IPS-18a (cell line): ENCODE measurements around the gene PPP2R5B.

Source experiments
- H3K27ac ChIP-seq: one replicate; pipeline ENCODE4 v1.5.1; 2013; ENCODE audit warnings: low read length
- H3K27me3 ChIP-seq: one replicate; pipeline ENCODE4 v1.6.1; 2013; ENCODE audit warnings: mild to moderate bottlenecking, low read length; ENCODE audit not compliant: control insufficient read depth, insufficient read depth
- H3K36me3 ChIP-seq: one replicate; pipeline ENCODE4 v1.6.1; 2013; ENCODE audit warnings: low read depth, low read length; ENCODE audit not compliant: control insufficient read depth
- H3K4me1 ChIP-seq: one replicate; pipeline ENCODE4 v1.6.1; 2013; ENCODE audit warnings: low read depth, low read length; ENCODE audit not compliant: control insufficient read depth
- H3K4me3 ChIP-seq: one replicate; pipeline ENCODE4 v1.5.1; 2013; ENCODE audit warnings: low read length
- H3K9ac ChIP-seq: one replicate; pipeline ENCODE4 v1.6.1; 2013; ENCODE audit warnings: mild to moderate bottlenecking, low read length, moderate library complexity
- H3K9me3 ChIP-seq: one replicate; pipeline ENCODE4 v1.6.1; 2013; ENCODE audit warnings: low read depth, low read length; ENCODE audit not compliant: control insufficient read depth

Gene PPP2R5B

GRCh38 chr11:64923944-64924909 lies at the start of gene PPP2R5B:
Gene PPP2R5B, plus strand, starts transcription at chr11:64924689. Its CDS starts 1,046 bp downstream, at chr11:64925735.
- no peak within 1 kb of the TSS for H3K27ac ChIP-seq
- peak within 1 kb of the TSS; percentile 68 for H3K4me3 ChIP-seq
- peaks cover 4% of the 10 kb centered on the region for H3K27me3 ChIP-seq
- peaks cover 5% of the 10 kb centered on the region for H3K4me1 ChIP-seq
- peak within 1 kb of the TSS; percentile 34 for H3K9ac ChIP-seq
- H3K9me3 ChIP-seq, result no peaks in the 10 kb centered on the region
- no peaks in the 10 kb centered on the region for H3K36me3 ChIP-seq

DNA sequence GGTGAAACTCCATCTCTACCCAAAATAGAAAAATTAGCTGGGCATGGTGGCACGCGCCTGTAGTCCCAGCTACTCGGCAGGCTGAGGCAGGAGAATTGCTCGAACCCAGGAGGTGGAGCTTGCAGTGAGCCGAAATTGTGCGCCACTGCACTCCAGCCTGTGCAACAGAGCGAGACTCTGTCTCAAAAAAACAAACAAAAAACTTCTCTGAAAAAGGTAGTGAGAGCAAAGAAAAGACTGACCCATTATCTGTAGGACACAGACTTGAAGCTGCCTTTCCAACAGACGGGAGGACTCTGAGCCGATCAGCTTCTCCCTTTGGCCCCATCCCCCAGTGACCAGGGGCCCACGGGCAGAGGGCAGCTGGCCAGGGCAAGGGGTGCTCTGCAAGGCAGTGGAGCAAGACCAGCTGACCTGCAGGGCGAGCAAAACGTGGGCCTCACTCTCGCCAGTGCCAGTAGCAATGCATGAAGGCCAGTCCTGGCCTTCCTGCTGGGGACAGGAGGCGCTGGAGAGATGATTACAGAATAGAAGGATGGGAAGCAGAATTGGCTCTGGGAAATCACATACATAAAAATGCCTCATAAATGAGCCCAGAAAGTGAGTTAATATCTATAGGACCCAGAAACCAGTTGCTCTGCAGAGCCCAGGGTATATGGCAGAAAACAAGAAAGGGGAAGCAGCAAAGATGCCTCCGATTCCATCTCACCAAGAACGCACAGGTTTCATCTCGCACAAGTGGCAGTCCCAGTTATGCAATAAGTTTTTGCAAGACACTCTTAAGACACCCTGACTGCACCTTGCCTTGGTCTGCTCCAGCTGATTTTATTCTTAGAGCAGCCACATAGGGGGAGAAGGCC lies 48.9 kb upstream of the PPP2R5B start:
- no peaks in the 10 kb centered on the region for H3K9me3 ChIP-seq
- peaks cover 10% of the 10 kb centered on the region for H3K4me1 ChIP-seq
- no peak overlapping the region for H3K9ac ChIP-seq
- H3K27ac ChIP-seq, result no peak overlapping the region
- H3K4me3 ChIP-seq, result no peak overlapping the region
- H3K27me3 ChIP-seq, result peaks cover 9% of the 10 kb centered on the region
- no peaks in the 10 kb centered on the region for H3K36me3 ChIP-seq

DNA sequence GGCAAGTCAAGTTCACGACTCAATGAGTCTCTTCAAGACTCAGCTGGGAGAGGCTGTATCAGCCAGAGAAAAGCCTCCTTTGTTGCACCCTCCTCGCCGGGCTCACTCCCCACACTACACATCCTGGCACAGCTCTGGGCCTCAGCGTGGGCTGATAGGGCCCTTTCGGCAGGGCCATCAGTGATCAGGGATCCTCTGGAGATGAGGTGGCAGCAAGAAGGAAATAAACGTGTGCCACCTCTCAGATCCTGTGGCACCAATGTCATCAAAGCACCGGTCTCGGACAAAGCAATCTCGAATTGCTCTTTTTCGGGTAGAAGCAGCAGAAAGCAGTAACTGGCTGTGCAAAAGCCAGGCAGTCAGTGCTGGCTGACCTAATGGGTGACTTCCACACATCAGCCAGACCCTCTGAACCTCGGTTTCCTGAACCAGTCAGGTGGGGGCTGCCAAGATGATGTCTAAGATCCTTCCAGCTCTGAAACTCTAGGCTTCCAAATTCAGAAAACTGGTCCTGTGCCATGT lies 48.2 kb upstream of the PPP2R5B start:
- no peaks in the 10 kb centered on the region for H3K36me3 ChIP-seq
- H3K27ac ChIP-seq, result no peak overlapping the region
- peaks cover 10% of the 10 kb centered on the region for H3K4me1 ChIP-seq
- H3K27me3 ChIP-seq, result peaks cover 9% of the 10 kb centered on the region
- no peak overlapping the region for H3K4me3 ChIP-seq
- H3K9ac ChIP-seq, result no peak overlapping the region
- no peaks in the 10 kb centered on the region for H3K9me3 ChIP-seq

DNA sequence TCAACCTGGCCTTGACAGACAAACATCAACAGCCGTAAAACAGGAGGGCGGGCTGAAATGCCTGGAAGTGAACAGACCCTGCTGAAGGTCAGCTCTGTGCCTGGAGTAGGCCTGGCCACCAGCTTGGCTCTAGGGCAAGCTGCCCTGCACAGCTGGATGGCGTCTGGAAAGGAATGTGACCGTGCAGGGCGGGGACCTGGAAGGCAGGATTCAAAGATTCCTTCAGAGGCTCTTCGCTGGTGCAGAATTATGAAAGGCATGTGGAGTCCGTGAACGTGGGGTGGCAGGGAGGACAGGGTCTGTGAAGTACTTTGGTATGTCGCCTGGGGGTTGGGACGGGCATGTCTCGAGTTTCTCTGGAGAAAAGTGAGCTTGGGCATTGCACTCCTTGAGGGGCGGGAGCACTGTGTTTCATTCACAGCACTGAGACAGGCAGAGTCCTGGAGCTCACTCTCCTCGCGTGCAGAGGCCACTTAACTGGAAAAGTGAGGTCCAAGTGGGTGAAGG lies 47.6 kb upstream of the PPP2R5B start:
- H3K36me3 ChIP-seq, result no peaks in the 10 kb centered on the region
- H3K9ac ChIP-seq, result no peak overlapping the region
- H3K4me1 ChIP-seq, result peaks cover 10% of the 10 kb centered on the region
- peaks cover 9% of the 10 kb centered on the region for H3K27me3 ChIP-seq
- no peak overlapping the region for H3K27ac ChIP-seq
- H3K9me3 ChIP-seq, result no peaks in the 10 kb centered on the region
- H3K4me3 ChIP-seq, result peak overlapping the region; percentile 82

DNA sequence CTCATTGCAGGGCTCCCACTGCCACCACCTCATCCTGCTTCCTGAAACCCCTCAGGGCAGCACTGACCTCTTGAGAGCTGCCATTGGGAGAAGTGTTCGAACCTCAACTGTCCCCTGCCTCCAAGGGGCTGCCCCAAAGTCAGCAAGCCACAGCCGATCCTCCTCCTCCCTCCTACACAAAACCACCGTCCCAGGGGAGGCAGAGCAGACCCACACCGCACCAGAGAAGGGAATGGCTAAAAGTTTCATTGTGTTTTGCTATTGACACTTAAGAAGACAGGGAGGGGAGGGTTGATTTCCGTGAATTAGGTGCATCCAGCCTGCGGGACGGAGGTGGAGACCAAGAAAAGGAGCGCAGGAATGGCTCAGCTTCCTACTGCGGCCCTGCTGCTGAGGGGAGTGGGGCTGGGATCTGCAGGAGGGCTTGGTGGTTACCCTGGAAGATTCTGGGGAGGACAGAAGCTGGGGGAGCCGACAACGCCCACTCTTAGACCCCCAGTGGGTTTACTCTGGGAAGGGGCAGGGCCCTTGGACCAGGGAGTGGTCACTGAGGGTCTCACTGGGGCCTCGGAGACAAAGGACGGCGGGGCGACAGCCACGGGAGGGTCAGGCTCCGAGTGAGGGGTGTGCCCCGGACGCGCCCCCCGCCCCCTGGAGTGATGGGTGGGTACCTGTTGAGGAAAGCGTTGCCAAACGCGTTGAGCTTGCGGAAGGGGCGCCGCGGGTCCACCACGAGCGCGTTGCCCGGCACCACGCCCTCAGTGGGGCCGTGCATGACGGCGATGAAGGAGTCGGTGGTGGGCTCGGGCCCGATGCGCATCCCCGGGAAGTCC lies 46.9 kb upstream of the PPP2R5B start:
- peak overlapping the region; percentile 63 for H3K9ac ChIP-seq
- no peaks in the 10 kb centered on the region for H3K36me3 ChIP-seq
- no peaks in the 10 kb centered on the region for H3K9me3 ChIP-seq
- peaks cover 9% of the 10 kb centered on the region for H3K27me3 ChIP-seq
- peak overlapping the region; percentile 82 for H3K4me3 ChIP-seq
- peaks cover 10% of the 10 kb centered on the region for H3K4me1 ChIP-seq
- no peak overlapping the region for H3K27ac ChIP-seq

- peak overlapping the region; percentile 63 for H3K9ac ChIP-seq
- no peak overlapping the region for H3K27ac ChIP-seq
- no peaks in the 10 kb centered on the region for H3K36me3 ChIP-seq
- H3K4me3 ChIP-seq, result peak overlapping the region; percentile 82
- peaks cover 10% of the 10 kb centered on the region for H3K4me1 ChIP-seq
- no peaks in the 10 kb centered on the region for H3K9me3 ChIP-seq
- peaks cover 9% of the 10 kb centered on the region for H3K27me3 ChIP-seq
Measured at GRCh38 chr11:64878223-64878493, 46.3 kb upstream of the PPP2R5B start.

DNA sequence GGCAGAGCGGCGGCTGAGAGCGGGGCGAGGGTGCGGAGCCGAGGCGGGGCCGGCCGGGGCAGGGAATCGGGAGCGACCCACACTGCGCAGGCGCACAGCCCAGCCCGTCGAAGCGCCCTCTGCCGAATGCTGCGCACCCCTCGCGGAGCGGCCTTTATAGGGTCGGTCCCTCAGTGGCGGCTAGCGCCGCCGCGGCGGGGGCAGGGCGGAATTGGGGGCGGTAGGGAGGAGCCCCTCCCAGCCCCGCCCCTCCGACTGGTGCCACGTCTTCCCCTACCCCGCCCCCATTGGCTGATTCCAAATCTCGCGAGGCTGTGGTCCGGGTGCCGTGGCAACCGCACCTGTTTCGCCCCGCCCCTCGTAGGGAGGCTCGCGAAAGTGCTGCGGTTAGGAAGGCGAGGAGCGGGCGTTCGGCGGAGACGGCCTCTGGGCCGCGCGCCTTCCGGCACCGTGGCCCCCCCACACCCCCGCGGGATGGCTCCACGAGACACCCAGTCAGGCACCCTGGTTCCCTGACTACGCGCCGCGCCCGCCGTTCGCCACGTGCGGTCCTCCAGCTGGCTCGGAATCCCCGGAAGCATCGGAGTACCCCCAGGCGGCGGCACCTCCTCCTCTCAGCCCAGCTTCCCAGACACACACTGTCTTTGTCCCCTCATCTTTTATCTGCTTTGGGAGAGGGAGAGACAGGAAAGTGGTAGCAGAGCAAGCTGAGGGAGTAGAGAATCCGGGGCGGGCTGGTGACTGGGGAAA lies 45.8 kb upstream of the PPP2R5B start, which contains the start of gene EHD1:
TSS of gene EHD1 (minus strand) at position 128 of the 750 bp plus-strand sequence. CDS start 157 bp downstream, outside the sequence.
- H3K4me1 ChIP-seq, result peaks cover 10% of the 10 kb centered on the region
- H3K4me3 ChIP-seq, result peak within 1 kb of the TSS; percentile 92
- H3K36me3 ChIP-seq, result no peaks in the 10 kb centered on the region
- H3K9me3 ChIP-seq, result no peaks in the 10 kb centered on the region
- peaks cover 9% of the 10 kb centered on the region for H3K27me3 ChIP-seq
- peak within 1 kb of the TSS; percentile 91 for H3K9ac ChIP-seq
- peak within 1 kb of the TSS; percentile 61 for H3K27ac ChIP-seq

DNA sequence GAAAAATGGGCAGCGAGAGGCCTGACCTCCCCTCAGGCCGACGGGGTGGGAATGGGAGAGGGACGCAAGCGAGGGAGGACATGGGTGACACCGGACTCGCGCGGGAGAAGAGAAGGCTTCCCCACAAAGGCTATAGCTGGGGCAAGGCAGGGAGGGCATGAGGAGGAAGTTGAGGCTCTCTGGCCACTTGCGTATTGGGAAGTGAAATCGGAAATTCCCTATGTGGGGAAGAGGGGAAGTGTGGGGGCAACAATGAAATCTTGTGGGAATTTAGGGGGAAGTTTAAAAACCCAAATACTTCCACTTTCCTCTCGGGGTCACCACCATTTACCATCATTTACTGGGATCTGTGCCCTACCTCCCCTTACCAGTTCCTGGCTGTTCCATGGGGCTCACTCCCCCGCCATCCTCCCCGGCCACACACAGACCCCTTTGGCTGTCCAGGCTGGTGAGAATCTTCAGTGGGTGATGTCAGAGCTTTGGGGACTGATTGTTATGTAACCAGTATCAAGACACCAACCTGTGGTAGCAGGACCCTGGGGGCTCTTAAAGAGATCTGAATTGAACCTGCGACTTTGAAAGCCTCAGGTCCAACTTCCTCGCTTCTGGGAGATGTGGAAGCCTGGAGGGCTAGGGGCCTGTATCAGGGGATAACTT lies 45.1 kb upstream of the PPP2R5B start:
- H3K36me3 ChIP-seq, result no peaks in the 10 kb centered on the region
- H3K4me3 ChIP-seq, result peak overlapping the region; percentile 92
- no peaks in the 10 kb centered on the region for H3K9me3 ChIP-seq
- peaks cover 10% of the 10 kb centered on the region for H3K4me1 ChIP-seq
- H3K27ac ChIP-seq, result peak overlapping the region; percentile 61
- H3K9ac ChIP-seq, result peak overlapping the region; percentile 91
- peaks cover 9% of the 10 kb centered on the region for H3K27me3 ChIP-seq

GRCh38 chr11:64880240-64881001 lies 44.1 kb upstream of the PPP2R5B start:
- Histone ChIP-seq H3K9ac (no peak overlapping the region), H3K36me3 (no peaks in the 10 kb centered on the region), H3K27me3 (peaks cover 9% of the 10 kb centered on the region), H3K27ac (no peak overlapping the region), H3K4me3 (no peak overlapping the region), H3K9me3 (no peaks in the 10 kb centered on the region), H3K4me1 (peaks cover 10% of the 10 kb centered on the region)
